Measurements from ENCODE around the gene SAFB2. TPM values are rescaled to one million over a fixed set of nuclear protein-coding genes. Genes with fewer than 3 reads are reported as not detected.

The SAFB2 gene
- total and polyA plus RNA-seq, 11 donors, result 14.2 to 56.7 (median 44.2) TPM

- Histone ChIP-seq H3K9me3 (peaks cover 0 to 12% (median 4%) of the 10 kb centered on the region in 12 donors), H3K4me3 (no peak overlapping the region), H3K27ac (no peak overlapping the region), H3K36me3 (no peaks in the 10 kb centered on the region), H3K4me1 (peaks cover 0 to 5% (median 0%) of the 10 kb centered on the region in 12 donors), H3K27me3 (peaks cover 7 to 75% (median 23%) of the 10 kb centered on the region in 9 donors)
- intact Hi-C loops (cut with DNase I), result no loop called here
- ATAC-seq (no peak), DNase-seq (no peak)
- 68 to 77% (median 72%) methylated on average over 7 of the region's 7 CpGs for WGBS, 4 donors
- TF ChIP-seq, protein P1, sequence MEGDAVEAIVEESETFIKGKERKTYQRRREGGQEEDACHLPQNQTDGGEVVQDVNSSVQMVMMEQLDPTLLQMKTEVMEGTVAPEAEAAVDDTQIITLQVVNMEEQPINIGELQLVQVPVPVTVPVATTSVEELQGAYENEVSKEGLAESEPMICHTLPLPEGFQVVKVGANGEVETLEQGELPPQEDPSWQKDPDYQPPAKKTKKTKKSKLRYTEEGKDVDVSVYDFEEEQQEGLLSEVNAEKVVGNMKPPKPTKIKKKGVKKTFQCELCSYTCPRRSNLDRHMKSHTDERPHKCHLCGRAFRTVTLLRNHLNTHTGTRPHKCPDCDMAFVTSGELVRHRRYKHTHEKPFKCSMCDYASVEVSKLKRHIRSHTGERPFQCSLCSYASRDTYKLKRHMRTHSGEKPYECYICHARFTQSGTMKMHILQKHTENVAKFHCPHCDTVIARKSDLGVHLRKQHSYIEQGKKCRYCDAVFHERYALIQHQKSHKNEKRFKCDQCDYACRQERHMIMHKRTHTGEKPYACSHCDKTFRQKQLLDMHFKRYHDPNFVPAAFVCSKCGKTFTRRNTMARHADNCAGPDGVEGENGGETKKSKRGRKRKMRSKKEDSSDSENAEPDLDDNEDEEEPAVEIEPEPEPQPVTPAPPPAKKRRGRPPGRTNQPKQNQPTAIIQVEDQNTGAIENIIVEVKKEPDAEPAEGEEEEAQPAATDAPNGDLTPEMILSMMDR (IDR thresholded peaks at IDR 0.05), result no peak
- no peak for TF ChIP-seq POLR2A (IDR thresholded peaks at IDR 0.05)
Measured at GRCh38 chr19:5564930-5565329, 57.6 kb downstream of the SAFB2 start.

GRCh38 chr19:5563935-5564612 is 58.5 kb downstream of the SAFB2 start:
- no peak overlapping the region for H3K4me3 ChIP-seq
- H3K9me3 ChIP-seq, result peaks cover 0 to 12% (median 4%) of the 10 kb centered on the region in 12 donors
- no peak overlapping the region for H3K27ac ChIP-seq
- WGBS, 4 donors, result 32 to 44% (median 35%) methylated on average over 13 to 14 of the region's 14 CpGs
- H3K27me3 ChIP-seq, result peaks cover 7 to 71% (median 23%) of the 10 kb centered on the region in 9 donors
- intact Hi-C loops (cut with DNase I), result no loop called here
- no peaks in the 10 kb centered on the region for H3K36me3 ChIP-seq
- H3K4me1 ChIP-seq, result peaks cover 0 to 5% (median 0%) of the 10 kb centered on the region in 12 donors
- DNase-seq, result no peak
- TF ChIP-seq, protein P1 (IDR thresholded peaks at IDR 0.05), result no peak
- no peak for TF ChIP-seq POLR2A (IDR thresholded peaks at IDR 0.05)
- no peak for ATAC-seq

- Histone ChIP-seq H3K27ac (no peak overlapping the region), H3K27me3 (peaks cover 9 to 71% (median 19%) of the 10 kb centered on the region in 9 donors), H3K4me1 (peaks cover 0 to 5% (median 0%) of the 10 kb centered on the region in 12 donors)
Measured at GRCh38 chr19:5563008-5563431, 59.6 kb downstream of the SAFB2 start.

GRCh38 chr19:5562280-5562679 is 60.3 kb downstream of the SAFB2 start:
- intact Hi-C loops (cut with DNase I), result no loop called here
- no peak for DNase-seq
- peaks cover 0 to 12% (median 4%) of the 10 kb centered on the region in 12 donors for H3K9me3 ChIP-seq
- no peaks in the 10 kb centered on the region for H3K36me3 ChIP-seq
- peaks cover 5 to 71% (median 18%) of the 10 kb centered on the region in 9 donors for H3K27me3 ChIP-seq
- H3K27ac ChIP-seq, result no peak overlapping the region
- no peak overlapping the region for H3K4me3 ChIP-seq
- TF ChIP-seq POLR2A (IDR thresholded peaks at IDR 0.05), result no peak
- TF ChIP-seq, protein P1 (IDR thresholded peaks at IDR 0.05), result no peak
- WGBS, 4 donors, result 83 to 89% (median 85%) methylated on average over 7 of the region's 7 CpGs
- no peak for ATAC-seq
- H3K4me1 ChIP-seq, result no peaks in the 10 kb centered on the region

More at GRCh38 chr19:5563008-5563431, 59.6 kb downstream of the SAFB2 start:
- WGBS, 4 donors, result 43 to 48% (median 46%) methylated on average over 8 of the region's 8 CpGs
- TF ChIP-seq, protein P1 (IDR thresholded peaks at IDR 0.05), result no peak
- no peak for TF ChIP-seq POLR2A (IDR thresholded peaks at IDR 0.05)
- H3K4me3 ChIP-seq, result no peak overlapping the region
- H3K9me3 ChIP-seq, result peaks cover 0 to 12% (median 4%) of the 10 kb centered on the region in 12 donors
- no peaks in the 10 kb centered on the region for H3K36me3 ChIP-seq
- intact Hi-C loops (cut with DNase I), result no loop called here
- no peak for DNase-seq
- ATAC-seq, result no peak
